A673 (cell line): ENCODE measurements around the gene BEST3.

Experiments
- CTCF ChIP-seq: fragments of 300-800, 200-600 bp; sonication (generic); conservative IDR thresholded peaks from 2 replicates; pipeline ENCODE4 v1.5.1; 2017; ENCODE audit warnings: low read depth, mild to moderate bottlenecking, antibody characterized with exemption, low read length, moderate library complexity, mixed read lengths
- EZH2 ChIP-seq: fragments of 200-600 bp; sonication (generic); IDR thresholded peaks from 2 replicates; pipeline ENCODE4 v1.6.1; 2017; ENCODE audit warnings: borderline replicate concordance, low read depth, mild to moderate bottlenecking, mixed read lengths, antibody characterized with exemption, low read length; ENCODE audit not compliant: poor library complexity, severe bottlenecking

DNA sequence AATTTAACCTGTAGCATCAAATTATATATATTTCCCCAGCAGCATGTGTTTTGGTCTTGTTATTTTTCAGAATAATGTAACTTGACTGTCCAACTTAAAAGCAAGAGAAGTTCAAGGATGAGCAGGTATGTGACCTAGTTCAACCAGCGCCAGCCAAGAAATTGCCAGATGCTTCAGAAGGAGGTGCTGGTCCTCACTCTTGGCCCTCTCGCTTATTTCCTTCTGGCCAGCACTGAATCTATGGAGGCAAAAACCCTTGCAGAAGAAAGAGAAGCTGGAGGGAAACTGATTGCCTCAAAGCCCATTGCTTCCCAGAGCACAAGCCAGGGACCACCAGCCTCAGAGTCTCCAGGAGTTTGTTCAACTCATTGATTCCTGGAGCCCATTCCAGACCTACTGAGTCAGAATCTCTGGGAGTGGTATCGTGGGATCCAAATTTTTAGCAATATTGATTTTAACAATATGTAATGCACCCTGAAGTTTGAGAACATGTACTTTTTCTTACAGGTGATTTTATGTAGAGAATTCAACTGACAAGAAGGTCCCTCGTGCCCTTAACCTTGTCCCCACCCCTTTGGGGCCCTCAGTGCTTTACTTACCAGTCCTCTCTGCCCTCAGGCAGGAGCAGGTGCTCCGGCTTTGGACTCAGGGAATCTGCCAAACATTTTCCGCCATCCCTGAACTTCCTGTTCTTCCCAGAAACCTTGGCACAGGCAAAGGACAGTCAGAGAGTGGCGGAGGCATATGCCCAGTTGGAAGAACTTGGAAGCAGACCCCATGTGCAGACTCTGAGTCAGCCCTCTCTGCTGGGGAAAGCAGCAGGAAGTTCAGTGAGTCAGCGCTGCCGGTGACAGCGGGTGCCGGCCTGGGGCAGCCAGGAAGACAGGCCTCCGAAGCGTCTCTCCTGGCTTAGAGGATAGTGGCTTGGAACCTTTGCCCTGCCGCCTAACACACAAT, 10.4 kb downstream of the BEST3 start:
- TF ChIP-seq CTCF (no peak), EZH2 (no peak)
